Tibial artery (tissue), 4 donors: ENCODE results near the gene MRPL36.

Source experiments
- DNase-seq, 2 donors: peaks; one replicate each; pipeline ENCODE4 v3.0.0-alpha.2; 2019
- H3K27ac ChIP-seq, 2 donors: fragments of 200-600 bp; sonication (generic) in 1 of 2; 1 replicate in 1 of 2; 2 replicates in 1 of 2; pipeline ENCODE4 v1.5.1; 2018 to 2019; ENCODE audit warnings: mild to moderate bottlenecking in 1 of 2
- H3K27me3 ChIP-seq, 2 donors: fragments of 200-600 bp; sonication (generic) in 1 of 2; one replicate each; pipeline versions ENCODE4 v1.5.1 to v1.6.0; 2016 to 2019
- H3K36me3 ChIP-seq, 3 donors: fragments of 200-600 bp; sonication (generic) in 2 of 3; one replicate each; pipeline ENCODE4 v1.5.1; 2016 to 2019; ENCODE audit warnings: mild to moderate bottlenecking in 2 of 3
- H3K4me1 ChIP-seq, 4 donors: fragments of 200-600 bp; sonication (generic) in 2 of 4; 1 replicate in 3 of 4; 2 replicates in 1 of 4; pipeline ENCODE4 v1.5.1; 2016 to 2019
- H3K4me3 ChIP-seq, 2 donors: fragments of 200-600 bp; sonication (generic) in 1 of 2; 1 replicate in 1 of 2; 2 replicates in 1 of 2; pipeline ENCODE4 v1.5.1; 2018 to 2019; ENCODE audit warnings: mild to moderate bottlenecking in 2 of 2
- H3K9me3 ChIP-seq, 3 donors: fragments of 200-600 bp; sonication (generic) in 1 of 3; one replicate each; pipeline ENCODE4 v1.5.1; 2016 to 2019
- CTCF ChIP-seq, 2 experiments: fragments of 200-600 bp in 1 of 2; fragments of 450-650 bp in 1 of 2; IDR thresholded peaks; one replicate each; pipeline ENCODE4 v1.5.1; 2017 to 2019; ENCODE audit warnings: antibody characterized with exemption in 2 of 2, mild to moderate bottlenecking in 1 of 2, moderate library complexity in 1 of 2
- intact Hi-C: fragments of 100-400 bp; cut with DNase I; formaldehyde crosslinking; loops from one replicate; pipeline ENCODE4 v1.15.0; 2023; ENCODE audit warnings: low total_unique reads

Gene MRPL36

GRCh38 chr5:1787472-1788047 lies 12.1 kb downstream of the MRPL36 start:
- Histone ChIP-seq H3K27me3 (peaks cover 0 to 36% of the 10 kb centered on the region in 2 donors), H3K4me1 (no peaks in the 10 kb centered on the region), H3K27ac (no peak overlapping the region), H3K36me3 (no peaks in the 10 kb centered on the region), H3K4me3 (no peak overlapping the region), H3K9me3 (no peaks in the 10 kb centered on the region)
- intact Hi-C loops: no loop called here
- TF ChIP-seq CTCF (IDR thresholded peaks at IDR 0.05): no peak
- peak in 1 of 2 donors; percentile 48 for DNase-seq

- H3K9me3 ChIP-seq: no peaks in the 10 kb centered on the region
- DNase-seq: peak in 1 of 2 donors; percentile 51
- TF ChIP-seq CTCF (IDR thresholded peaks at IDR 0.05): no peak
- H3K27me3 ChIP-seq: peaks cover 0 to 36% of the 10 kb centered on the region in 2 donors
- intact Hi-C loops: no loop called here
- no peak overlapping the region for H3K4me3 ChIP-seq
- no peak overlapping the region for H3K27ac ChIP-seq
- H3K36me3 ChIP-seq: no peaks in the 10 kb centered on the region
- H3K4me1 ChIP-seq: no peaks in the 10 kb centered on the region
Observed at GRCh38 chr5:1786621-1787471, 12.8 kb downstream of the MRPL36 start.

GRCh38 chr5:1785984-1786383 lies 13.7 kb downstream of the MRPL36 start:
- peak in 1 of 2 donors; percentile 56 for DNase-seq
- Histone ChIP-seq H3K4me1 (no peaks in the 10 kb centered on the region), H3K27me3 (peaks cover 0 to 39% of the 10 kb centered on the region in 2 donors), H3K4me3 (no peak overlapping the region), H3K36me3 (no peaks in the 10 kb centered on the region), H3K9me3 (no peaks in the 10 kb centered on the region), H3K27ac (no peak overlapping the region)
- no peak for TF ChIP-seq CTCF (IDR thresholded peaks at IDR 0.05)
- intact Hi-C loops: no loop called here

- peak in 1 of 2 donors; percentile 44 for DNase-seq
- Histone ChIP-seq H3K27me3 (peaks cover 0 to 39% of the 10 kb centered on the region in 2 donors), H3K36me3 (no peaks in the 10 kb centered on the region), H3K4me1 (no peaks in the 10 kb centered on the region), H3K4me3 (no peak overlapping the region), H3K9me3 (no peaks in the 10 kb centered on the region), H3K27ac (no peak overlapping the region)
- intact Hi-C loops: no loop called here
- TF ChIP-seq CTCF (IDR thresholded peaks at IDR 0.05): no peak
Observed at GRCh38 chr5:1785062-1785461, 14.6 kb downstream of the MRPL36 start.

- Histone ChIP-seq H3K9me3 (no peaks in the 10 kb centered on the region), H3K4me1 (no peaks in the 10 kb centered on the region), H3K27me3 (peaks cover 0 to 45% of the 10 kb centered on the region in 2 donors), H3K4me3 (no peak overlapping the region), H3K27ac (no peak overlapping the region), H3K36me3 (no peaks in the 10 kb centered on the region)
- peak in 1 of 2 donors; percentile 49 for DNase-seq
- no peak for TF ChIP-seq CTCF (IDR thresholded peaks at IDR 0.05)
- intact Hi-C loops: no loop called here
Observed at GRCh38 chr5:1784197-1785050, 15.2 kb downstream of the MRPL36 start.
